GM23248 (cell line): ENCODE measurements around the gene PNMT.

ENCODE experiments used
- EZH2 ChIP-seq: fragments of 200-600 bp; sonication (generic); IDR thresholded peaks from 2 replicates; pipeline ENCODE4 v1.6.1; 2018; ENCODE audit warnings: antibody characterized with exemption, mild to moderate bottlenecking; ENCODE audit not compliant: insufficient read depth, poor library complexity, severe bottlenecking
- EZH2phosphoT487 ChIP-seq: fragments of 200-600 bp; sonication (generic); IDR thresholded peaks from 2 replicates; pipeline ENCODE4 v1.6.1; 2018; ENCODE audit warnings: antibody characterized with exemption, moderate library complexity, mild to moderate bottlenecking, low read depth; ENCODE audit not compliant: insufficient read depth

DNA sequence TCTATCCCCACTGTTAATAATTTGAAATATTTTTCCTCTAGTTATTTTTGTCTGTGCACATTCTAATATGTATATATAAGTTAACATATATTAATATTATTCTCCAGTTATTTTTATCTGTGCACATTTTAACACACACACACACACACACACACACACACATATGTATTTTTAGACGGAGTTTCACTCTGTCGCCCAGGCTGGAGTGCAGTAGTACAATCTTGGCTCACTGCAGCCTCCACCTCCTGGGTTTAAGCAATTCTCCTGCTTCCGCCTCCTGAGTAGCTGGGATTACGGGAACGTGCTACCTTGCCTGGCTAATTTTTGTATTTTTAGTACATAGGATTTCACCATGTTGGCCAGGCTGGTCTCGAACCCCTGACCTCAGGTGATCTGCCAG is 49.4 kb downstream of the PNMT start:
- no peak for TF ChIP-seq EZH2
- no peak for TF ChIP-seq EZH2phosphoT487
